Measurements from ENCODE around the gene UBL7. TPM values are rescaled to one million over a fixed set of nuclear protein-coding genes. Genes with fewer than 3 reads are reported as not detected.

The UBL7 gene
- polyA plus RNA-seq, 3 donors from 2014 or later, result 110 to 163 (median 128) TPM

GRCh38 chr15:74400915-74401757 is 59.8 kb downstream of the UBL7 start:
- peak overlapping the region; percentile 41 to 84 (median 72) for H3K27ac Mint-ChIP-seq
- peaks cover 0 to 3% (median 2%) of the 10 kb centered on the region in 3 donors for H3K27me3 Mint-ChIP-seq (ENCODE audit: low read depth in 3 of 3)
- peak in 1 of 3 donors; percentile 16 for DNase-seq
- peaks cover 0 to 2% (median 0%) of the 10 kb centered on the region in 6 donors for H3K9me3 Mint-ChIP-seq
- H3K4me3 Mint-ChIP-seq, result peak overlapping the region; percentile 44 to 74 (median 58)
- no peaks in the 10 kb centered on the region for H3K36me3 Mint-ChIP-seq
- H3K4me1 Mint-ChIP-seq, result peaks cover 64 to 82% of the 10 kb centered on the region in 2 donors

DNA sequence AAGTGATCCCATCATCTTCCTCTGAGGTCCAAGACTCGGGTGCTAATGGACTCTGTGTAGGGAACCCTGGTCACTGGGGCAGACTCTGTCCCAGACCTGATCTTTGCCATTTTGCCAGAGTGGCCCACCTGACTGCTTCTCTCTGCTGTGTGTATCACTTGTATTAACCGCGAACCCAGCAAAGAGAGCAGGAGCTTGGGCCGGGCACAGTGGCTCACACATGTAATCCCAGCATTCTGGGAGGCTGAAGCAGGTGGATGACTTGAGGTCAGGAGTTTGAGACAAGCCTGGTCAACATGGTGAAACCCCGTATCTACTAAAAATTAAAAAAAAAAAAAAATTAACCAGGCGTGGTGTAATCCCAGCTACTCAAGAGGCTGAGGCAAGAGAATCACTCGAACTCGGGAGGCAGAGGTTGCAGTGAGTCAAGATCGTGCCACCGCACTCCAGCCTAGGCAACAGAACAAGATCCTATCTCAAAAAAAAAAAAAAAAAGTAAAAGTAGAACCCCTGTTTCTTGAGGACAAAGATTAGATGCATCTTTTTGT is 60.6 kb downstream of the UBL7 start:
- Mint-ChIP-seq H3K9me3 (peaks cover 0 to 2% (median 0%) of the 10 kb centered on the region in 6 donors), H3K4me3 (peak overlapping the region; percentile 44 to 74 (median 62)), H3K4me1 (peaks cover 58 to 74% of the 10 kb centered on the region in 2 donors), H3K27me3 (ENCODE audit: low read depth in 3 of 3) (peaks cover 2 to 3% (median 3%) of the 10 kb centered on the region in 3 donors), H3K36me3 (no peaks in the 10 kb centered on the region), H3K27ac (peak overlapping the region in 5 of 6 donors; percentile 41 to 79 (median 78))
- peak in 1 of 3 donors; percentile 14 for DNase-seq

DNA sequence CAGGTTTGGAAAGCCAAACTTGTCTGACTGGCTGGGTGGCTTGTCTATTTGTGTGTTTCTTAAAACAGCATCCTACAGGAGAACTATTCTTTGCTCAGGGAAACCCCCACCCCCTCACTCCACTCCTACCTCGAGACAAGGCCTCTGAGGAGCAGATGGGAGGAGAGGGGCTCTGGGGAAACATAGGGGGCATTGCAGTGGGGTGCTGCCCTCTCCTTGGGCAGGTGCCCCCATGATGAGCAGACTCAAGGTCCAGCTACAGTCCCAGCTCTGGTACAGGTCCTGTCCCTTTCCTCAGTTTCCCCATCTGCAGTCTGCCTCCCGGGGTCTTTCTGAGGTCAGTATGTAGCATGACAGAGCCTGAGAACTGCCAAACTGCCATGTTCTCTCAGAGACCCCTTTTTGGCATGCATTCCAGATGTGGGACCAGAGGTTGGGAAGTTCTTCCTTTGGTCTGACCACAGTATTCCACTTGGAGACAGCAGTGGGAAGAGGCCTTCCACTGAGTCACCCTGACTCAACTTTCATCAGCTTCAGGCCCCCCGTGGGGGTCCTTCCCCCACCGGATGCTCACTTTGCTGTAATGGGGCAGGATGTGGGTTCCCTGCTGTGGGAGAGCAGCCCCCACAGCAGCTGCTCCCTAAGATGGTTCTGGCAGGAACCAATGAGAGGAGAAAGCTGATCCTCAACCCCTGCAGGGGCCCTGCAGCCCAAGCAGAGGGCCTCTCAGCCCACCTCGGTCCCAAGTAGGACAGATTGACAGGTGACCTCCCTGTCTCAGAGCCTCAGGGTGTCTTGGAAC is 61.2 kb downstream of the UBL7 start:
- Mint-ChIP-seq H3K27me3 (ENCODE audit: low read depth in 3 of 3) (peaks cover 2 to 3% (median 3%) of the 10 kb centered on the region in 3 donors), H3K9me3 (peaks cover 0 to 2% (median 0%) of the 10 kb centered on the region in 6 donors), H3K4me1 (peaks cover 57 to 71% of the 10 kb centered on the region in 2 donors), H3K4me3 (peak overlapping the region; percentile 30 to 74 (median 62)), H3K27ac (peak overlapping the region; percentile 39 to 79 (median 51)), H3K36me3 (no peaks in the 10 kb centered on the region)
- DNase-seq, result peak; percentile 34 to 51 (median 39)

- H3K9me3 Mint-ChIP-seq, result peaks cover 0 to 2% (median 0%) of the 10 kb centered on the region in 6 donors
- peak overlapping the region in 3 of 5 donors; percentile 62 to 74 (median 67) for H3K4me3 Mint-ChIP-seq
These were observed 61.9 kb downstream of the UBL7 start for GRCh38 chr15:74399100-74399499.

GRCh38 chr15:74398183-74398582 is 62.8 kb downstream of the UBL7 start:
- no peaks in the 10 kb centered on the region for H3K36me3 Mint-ChIP-seq

More at GRCh38 chr15:74399100-74399499, 61.9 kb downstream of the UBL7 start:
- H3K27me3 Mint-ChIP-seq (ENCODE audit: low read depth in 3 of 3), result peaks cover 2 to 3% (median 3%) of the 10 kb centered on the region in 3 donors
- peak overlapping the region in 1 of 6 donors; percentile 41 for H3K27ac Mint-ChIP-seq
- no peak for DNase-seq
- H3K4me1 Mint-ChIP-seq, result peaks cover 55 to 65% of the 10 kb centered on the region in 2 donors
- no peaks in the 10 kb centered on the region for H3K36me3 Mint-ChIP-seq

GRCh38 chr15:74397239-74398068 is 63.5 kb downstream of the UBL7 start:
- Mint-ChIP-seq H3K27me3 (ENCODE audit: low read depth in 3 of 3) (peaks cover 2 to 5% (median 3%) of the 10 kb centered on the region in 3 donors), H3K4me1 (peaks cover 41 to 49% of the 10 kb centered on the region in 2 donors), H3K27ac (peak overlapping the region in 2 of 6 donors; percentile 40 to 60), H3K36me3 (no peaks in the 10 kb centered on the region), H3K9me3 (peaks cover 0 to 2% (median 0%) of the 10 kb centered on the region in 6 donors), H3K4me3 (no peak overlapping the region)
- DNase-seq, result no peak

More at GRCh38 chr15:74398183-74398582, 62.8 kb downstream of the UBL7 start:
- Mint-ChIP-seq H3K4me3 (peak overlapping the region in 2 of 5 donors; percentile 21 to 27), H3K27ac (peak overlapping the region in 3 of 6 donors; percentile 47 to 81 (median 60)), H3K27me3 (ENCODE audit: low read depth in 3 of 3) (peaks cover 2 to 5% (median 3%) of the 10 kb centered on the region in 3 donors), H3K4me1 (peaks cover 49 to 56% of the 10 kb centered on the region in 2 donors), H3K9me3 (peaks cover 0 to 2% (median 0%) of the 10 kb centered on the region in 6 donors)
- DNase-seq, result no peak

GRCh38 chr15:74396445-74397238 is 64.3 kb downstream of the UBL7 start:
- Mint-ChIP-seq H3K9me3 (no peaks in the 10 kb centered on the region), H3K4me1 (peaks cover 33 to 40% of the 10 kb centered on the region in 2 donors), H3K27me3 (ENCODE audit: low read depth in 3 of 3) (peaks cover 2 to 5% (median 4%) of the 10 kb centered on the region in 3 donors), H3K27ac (peak overlapping the region in 3 of 6 donors; percentile 30 to 85 (median 40)), H3K4me3 (no peak overlapping the region), H3K36me3 (no peaks in the 10 kb centered on the region)
- DNase-seq, result no peak

DNA sequence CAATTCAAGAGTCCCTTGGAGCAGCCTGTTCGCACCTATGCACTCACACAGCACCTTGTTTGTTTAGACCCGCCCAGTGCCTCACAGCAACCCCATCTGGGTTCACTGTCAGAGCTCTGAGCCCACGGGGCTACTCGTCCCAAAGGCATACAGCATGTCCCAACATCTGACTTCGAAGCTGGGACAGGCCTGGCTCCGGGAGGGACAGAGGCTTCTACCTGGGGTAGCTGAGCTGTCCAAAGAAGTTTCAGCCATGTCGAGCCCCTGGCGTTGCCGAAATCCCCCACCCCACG is 64.9 kb downstream of the UBL7 start:
- no peak overlapping the region for H3K4me3 Mint-ChIP-seq

More for the DNA sequence above, 64.9 kb downstream of the UBL7 start:
- H3K9me3 Mint-ChIP-seq, result no peaks in the 10 kb centered on the region
- H3K27me3 Mint-ChIP-seq (ENCODE audit: low read depth in 3 of 3), result peaks cover 2 to 5% (median 4%) of the 10 kb centered on the region in 3 donors
- peaks cover 28 to 35% of the 10 kb centered on the region in 2 donors for H3K4me1 Mint-ChIP-seq
- H3K36me3 Mint-ChIP-seq, result no peaks in the 10 kb centered on the region
- DNase-seq, result no peak
- peak overlapping the region in 3 of 6 donors; percentile 40 to 49 (median 49) for H3K27ac Mint-ChIP-seq

Other genes with a start within 250 kb of the UBL7 start
- not detected for gene CCDC33, start 224.8 kb downstream of the UBL7 start, polyA plus RNA-seq
- not detected for gene CYP11A1, start 93.5 kb downstream of the UBL7 start, polyA plus RNA-seq
- gene SEMA7A, start 27.2 kb downstream of the UBL7 start, polyA plus RNA-seq, result 1 to 10 TPM in 1 of 3 donors, under 1 TPM in 1, not detected in 1; 0.90 to 3.7 TPM
- 10 to 100 TPM in 1 of 3 donors, 1 to 10 TPM in 2; 3.2 to 17.3 (median 6.6) TPM for gene ARID3B, start 80.1 kb upstream of the UBL7 start, polyA plus RNA-seq
- 10 to 100 TPM; 32.4 to 82.1 (median 68.2) TPM for gene CLK3, start 154.7 kb upstream of the UBL7 start, polyA plus RNA-seq
- 10 to 100 TPM; 17.4 to 30.4 (median 26.1) TPM for gene EDC3, start 234.9 kb upstream of the UBL7 start, polyA plus RNA-seq

Measured in immature natural killer cell (primary cell).